ENCODE data around the gene MEP1A.
"Not testable (repeated sequence)": the region's sequence is repeated elsewhere in the genome, so short reads cannot be mapped to it uniquely, and the experiment has no call there.

Gene MEP1A

DNA sequence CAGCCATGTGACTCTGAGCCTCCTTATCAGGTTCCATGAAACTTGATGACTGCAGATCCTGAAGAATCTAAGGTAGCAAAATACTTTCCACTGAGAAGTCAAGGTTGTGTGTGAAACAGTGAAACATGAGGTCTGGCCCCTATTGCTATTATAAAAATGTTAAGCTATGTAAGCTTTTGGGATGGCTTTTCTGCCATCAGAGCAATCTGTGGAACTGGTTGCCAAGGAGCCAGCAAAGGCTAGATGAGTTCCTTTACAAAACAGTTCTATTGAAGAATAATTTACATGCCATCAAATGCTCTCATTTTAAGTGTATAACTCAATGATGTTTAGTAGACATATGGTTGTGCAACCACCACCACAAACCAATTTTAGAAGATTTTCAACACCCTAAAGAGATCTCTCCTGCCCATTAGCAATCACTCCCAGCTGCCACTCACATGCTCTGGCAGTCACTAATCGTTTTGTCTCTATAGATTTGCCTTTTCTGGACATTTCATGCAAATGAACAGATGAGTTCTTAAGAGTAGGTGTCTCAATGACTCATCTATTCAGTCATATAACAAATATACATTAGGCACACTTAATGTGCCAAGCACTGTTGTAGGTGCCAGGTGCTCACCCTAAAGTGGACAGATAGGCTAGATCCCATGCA, 19.9 kb upstream of the MEP1A start:
- DNase-seq = no peak
- intact Hi-C loops (cut with DNase I) = no loop called here

DNA sequence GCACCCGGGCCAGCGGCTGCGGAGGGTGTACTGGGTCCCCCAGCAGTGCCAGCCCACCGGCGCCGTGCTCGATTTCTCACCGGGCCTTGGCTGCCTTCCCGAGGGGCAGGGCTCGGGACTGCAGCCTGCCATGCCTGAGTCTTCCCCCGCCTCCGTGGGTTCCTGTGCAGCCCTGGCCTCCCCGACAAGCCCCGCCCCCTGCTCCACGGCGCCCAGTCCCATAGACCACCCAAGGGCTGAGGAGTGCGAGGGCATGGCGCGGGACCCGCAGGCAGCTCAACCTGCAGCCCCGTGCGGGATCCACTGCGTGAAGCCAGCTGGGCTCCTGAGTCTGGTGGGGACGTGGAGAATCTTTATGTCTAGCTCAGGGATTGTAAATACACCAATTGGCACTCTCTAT, 18.5 kb upstream of the MEP1A start:
- peak in 2 of 10 donors; percentile 72 to 82 for DNase-seq
- intact Hi-C loops (cut with DNase I) = not testable (repeated sequence)

DNA sequence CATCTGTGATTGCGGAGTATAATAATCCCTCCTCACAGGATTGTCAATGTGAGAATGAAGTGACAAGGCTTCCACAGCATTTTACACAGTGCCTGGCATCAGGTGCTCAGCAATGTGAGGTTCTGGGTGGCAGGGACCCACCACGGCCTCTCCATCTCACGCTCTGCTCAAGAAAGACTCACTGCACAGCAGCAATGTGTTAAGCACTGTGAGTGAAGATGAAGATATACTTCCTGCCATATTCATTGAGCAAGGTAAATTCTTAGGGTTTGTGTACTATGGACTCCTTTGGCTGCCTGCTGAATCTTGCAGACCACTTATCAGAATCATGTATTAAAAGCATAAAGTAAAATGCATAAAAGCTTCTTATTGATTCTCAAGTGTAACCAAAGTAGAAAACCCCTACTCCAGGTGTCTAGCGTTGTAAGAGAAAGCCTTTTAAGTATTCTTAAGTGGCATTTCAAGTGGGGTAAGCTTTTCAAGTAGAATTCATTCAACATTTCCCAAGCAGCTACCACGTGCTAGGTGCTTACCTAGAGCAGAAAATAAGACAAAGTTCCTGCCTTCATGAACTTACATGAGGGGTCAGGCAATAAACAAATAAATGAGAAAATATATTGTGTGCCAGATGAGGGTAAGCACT, 17.0 kb upstream of the MEP1A start:
- intact Hi-C loops (cut with DNase I) = no loop called here
- DNase-seq = no peak

DNA sequence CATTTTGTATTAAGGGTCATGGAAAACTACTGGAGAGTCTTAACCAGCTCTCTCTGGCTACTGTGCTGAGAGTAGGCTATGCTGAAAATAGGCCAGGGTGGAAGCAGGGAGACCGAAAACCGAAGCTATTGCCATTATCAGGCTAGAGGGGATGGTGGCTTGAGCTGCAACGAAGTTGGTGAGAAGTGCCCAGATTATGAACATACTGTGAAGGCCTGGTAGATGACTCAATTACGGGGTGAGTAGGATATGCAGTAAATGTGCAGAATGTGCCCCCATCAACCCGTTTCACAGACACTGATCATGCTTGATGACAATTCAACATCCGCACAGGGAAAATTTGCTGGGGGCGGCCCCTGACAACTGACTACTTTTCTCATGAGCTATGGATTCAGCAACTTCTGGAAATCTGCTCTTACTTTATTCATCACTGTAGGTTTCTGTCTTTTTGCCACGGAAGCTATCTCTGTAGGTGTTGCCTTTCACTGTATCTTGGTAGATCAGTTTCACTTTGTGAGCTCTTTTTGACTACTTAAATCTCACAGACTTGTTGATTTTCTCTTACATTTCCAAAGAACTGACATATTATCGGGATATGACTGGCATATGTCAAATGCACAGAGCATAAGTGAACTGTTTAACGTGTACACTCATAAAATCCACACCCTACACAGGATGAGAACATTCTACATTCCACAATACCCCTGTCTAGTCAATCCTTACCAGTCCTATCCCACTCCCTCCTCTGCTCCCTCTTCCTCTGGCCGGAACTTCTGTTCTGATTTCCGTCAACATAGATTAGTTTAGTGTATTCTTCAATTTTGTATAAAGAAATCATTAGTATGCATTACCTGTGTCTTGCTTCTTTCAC, 15.5 kb upstream of the MEP1A start:
- intact Hi-C loops (cut with DNase I) = no loop called here

DNA sequence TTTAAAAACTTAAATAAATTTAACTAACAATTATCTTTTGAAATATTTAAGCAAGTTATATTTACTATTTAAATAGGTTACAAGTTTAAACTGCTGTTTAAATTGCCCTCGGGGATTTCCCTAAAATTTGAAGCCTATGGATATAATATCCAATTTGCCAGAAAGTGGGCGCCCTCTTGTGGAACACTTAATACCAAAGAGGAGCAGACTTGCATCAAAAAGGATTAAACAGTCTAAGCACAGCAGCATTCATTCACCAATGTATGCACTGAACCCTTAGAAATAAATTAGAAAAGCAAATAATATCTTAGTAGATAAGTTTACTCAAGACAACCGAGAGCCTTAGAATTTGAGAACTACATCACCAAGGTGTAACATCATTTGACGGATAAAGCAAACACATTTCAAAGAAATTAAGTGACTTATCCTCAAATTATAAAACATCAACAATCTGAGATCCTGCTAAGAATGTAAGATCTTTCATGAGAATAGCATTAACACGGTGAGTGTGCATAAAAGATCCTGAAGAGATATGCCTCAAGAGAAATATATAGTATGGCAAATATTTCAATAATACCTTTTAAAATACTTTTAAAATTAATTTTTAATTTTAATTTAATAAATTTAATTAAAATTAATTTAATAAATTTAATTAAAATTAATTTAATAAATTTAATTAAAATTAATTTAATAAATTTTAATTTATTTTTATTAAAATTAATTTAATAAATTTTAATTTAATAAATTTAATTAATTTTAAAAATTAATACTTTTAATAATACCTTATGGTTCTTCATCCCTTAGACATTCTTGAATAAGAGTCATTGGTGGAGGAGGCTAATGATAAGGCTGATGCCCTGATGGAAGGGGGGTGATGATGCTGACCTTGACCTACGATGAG, 11.5 kb upstream of the MEP1A start:
- peak in 4 of 10 donors; percentile 35 to 59 (median 54) for DNase-seq
- intact Hi-C loops (cut with DNase I) = loop anchor here (10.0 kb wide), 2 partner anchors 77 to 357 kb away; no protein-coding TSS in a partner anchor

More for the DNA sequence above, 15.5 kb upstream of the MEP1A start:
- no peak for DNase-seq

DNA sequence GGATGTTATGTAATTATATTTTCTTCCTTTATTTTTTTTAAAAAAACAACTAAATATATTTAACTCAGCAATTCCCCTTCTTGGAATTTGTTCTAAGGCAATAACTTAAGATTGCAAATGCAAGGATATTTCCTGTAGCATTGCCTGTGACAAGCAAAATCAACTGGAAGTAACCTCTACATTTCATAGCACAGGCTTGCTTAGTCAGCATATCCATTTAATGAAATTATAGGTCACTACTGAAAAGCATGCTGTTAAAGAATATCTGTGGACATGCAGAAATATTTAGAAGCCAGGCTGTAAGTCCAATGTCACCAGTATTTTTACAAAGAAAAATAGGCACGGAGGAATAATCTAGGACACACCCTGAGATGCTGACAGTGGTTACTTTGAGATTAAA, 8.7 kb upstream of the MEP1A start:
- intact Hi-C loops (cut with DNase I) = loop anchor here (10.0 kb wide), 2 partner anchors 80 to 360 kb away; no protein-coding TSS in a partner anchor
- DNase-seq = no peak

DNA sequence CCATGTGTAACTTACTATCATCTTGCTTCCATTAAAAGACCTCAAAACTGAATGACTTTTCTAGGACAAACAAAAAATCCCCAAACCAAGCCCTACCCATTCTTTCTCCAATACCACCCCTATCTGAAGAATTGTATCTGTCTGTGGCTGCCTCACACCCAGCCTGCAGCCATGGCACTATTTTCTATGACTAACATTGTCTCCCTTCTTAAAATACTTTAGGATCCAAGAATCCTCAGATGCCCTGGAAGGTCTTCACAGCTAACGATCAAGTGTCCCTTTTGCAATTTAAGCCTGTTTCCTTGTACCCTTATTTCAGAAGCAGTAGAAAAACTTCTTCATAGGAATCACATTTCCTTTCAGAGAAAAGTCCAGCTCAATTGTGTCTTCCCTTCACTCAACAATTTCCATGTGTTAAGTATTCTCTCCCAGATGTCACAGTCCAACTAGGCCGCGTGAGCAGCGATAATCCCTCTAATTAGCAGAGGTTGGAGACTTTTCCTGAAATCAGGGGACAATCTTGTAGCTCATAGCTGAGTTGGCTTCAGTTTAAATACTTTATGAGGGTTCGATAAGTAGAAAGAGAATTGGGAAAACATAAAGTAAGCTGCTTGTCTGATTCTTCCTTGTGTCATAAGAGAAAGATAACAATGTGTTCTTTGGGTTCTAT, 5.2 kb upstream of the MEP1A start:
- no peak for DNase-seq

DNA sequence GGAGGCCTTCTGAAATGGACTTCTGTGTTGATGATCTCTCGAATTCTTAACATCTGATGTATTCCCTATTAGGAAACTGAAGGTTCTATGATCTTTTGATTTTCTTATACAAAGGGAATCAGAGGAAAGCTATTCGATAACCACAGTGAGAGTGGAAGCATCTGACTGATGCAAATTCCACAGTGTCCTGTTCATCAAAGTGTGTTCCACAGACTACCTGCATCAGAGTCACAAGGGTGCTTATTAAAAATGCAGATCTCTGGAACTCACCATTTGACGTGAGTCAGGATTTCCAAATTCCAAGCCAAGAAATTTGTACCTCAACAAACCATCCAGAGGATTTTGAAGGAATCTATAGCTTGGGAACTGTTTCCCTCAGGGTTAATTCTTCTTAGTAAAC, 4.4 kb upstream of the MEP1A start:
- intact Hi-C loops (cut with DNase I) = loop anchor here (10.0 kb wide), 2 partner anchors 84 to 364 kb away; no protein-coding TSS in a partner anchor
- no peak for DNase-seq

More for the DNA sequence above, 5.2 kb upstream of the MEP1A start:
- intact Hi-C loops (cut with DNase I) = loop anchor here (10.0 kb wide), 2 partner anchors 83 to 363 kb away; no protein-coding TSS in a partner anchor

DNA sequence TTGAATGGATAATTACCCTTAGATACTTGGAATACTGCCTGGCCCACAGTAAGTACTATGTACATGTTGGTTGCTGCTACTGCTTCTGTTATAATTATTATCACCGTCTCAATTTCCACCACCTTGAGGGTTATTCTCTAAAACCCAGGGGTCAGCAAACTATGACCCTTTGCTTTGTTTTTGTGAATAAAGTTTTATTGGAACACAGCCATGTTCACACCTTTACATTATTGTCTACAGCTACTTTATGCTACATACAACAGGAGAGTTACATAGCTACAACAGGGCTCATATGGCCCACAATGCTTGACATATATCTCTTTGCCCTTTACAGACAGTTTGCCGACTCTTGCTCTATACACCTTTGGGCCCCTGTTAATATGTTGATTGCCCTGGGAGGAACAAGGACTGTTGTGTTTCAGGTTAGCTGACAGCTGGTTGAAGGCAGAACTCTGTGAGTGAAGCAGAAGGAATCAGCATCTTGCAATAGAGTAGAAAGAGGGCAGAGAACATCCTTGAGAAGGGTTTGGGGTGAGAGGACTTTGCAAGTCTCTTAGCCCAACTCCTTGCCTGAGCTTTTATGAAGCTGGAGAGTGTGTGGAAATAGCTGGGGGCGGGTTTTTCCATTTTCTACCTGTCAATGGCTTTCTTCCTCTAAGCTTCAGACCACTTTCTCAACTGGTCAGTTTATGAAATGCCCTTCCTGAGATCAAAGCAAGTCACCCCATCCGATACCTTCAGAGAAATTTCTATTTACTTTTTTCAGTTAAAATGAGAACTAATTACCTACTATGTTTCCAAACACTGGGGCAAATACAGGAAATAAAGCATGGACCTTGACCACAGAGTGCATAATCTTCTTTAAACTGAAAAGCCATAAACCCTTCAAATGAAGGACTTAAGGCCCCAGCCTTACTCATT, 3.5 kb upstream of the MEP1A start:
- intact Hi-C loops (cut with DNase I) = loop anchor here (10.0 kb wide), 2 partner anchors 85 to 365 kb away; no protein-coding TSS in a partner anchor
- DNase-seq = no peak

DNA sequence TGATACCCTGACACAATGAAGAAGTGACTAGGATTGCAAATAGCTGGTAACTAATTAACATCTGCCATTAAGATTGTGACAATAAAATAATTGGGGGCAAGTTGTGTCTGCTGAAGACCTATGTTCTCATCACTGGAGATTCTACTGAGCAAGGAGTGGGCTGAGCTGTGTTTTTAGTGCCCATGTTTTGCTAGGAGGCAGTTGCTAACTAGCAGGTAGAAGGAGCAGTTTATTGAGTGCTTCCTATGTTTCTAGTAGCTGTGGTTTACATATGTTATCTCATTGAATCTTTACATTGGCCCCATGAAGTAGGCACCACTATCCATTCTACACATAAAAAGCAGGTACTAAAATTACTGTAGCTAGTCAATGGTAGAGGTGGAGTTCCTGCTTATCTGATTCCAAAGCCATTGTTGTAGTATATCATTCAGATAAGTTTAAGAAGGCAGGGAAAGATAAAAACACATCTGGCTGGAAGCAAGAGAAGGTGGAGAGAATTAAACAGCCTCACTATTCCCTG, 2.8 kb upstream of the MEP1A start:
- intact Hi-C loops (cut with DNase I) = no loop called here
- no peak for DNase-seq

DNA sequence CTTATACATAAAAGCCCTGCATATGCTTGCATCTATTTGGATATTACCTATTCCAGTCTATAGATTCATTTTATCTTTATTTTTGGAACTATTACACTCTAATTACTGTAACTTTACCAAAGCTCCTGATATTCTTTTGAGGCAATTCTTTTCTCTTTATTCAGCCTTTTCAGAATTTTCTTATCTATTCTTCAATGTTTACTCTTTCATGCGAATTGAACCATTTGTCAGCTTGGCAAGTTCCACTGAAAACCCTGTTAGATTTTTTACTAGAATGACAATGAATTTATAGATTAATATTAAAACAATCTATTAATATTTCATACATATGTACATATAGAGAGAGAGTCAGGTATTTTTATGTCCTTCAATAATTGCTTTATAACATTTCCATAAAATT, 554 bp upstream of the MEP1A start:
- DNase-seq = no peak
- intact Hi-C loops (cut with DNase I) = no loop called here

DNA sequence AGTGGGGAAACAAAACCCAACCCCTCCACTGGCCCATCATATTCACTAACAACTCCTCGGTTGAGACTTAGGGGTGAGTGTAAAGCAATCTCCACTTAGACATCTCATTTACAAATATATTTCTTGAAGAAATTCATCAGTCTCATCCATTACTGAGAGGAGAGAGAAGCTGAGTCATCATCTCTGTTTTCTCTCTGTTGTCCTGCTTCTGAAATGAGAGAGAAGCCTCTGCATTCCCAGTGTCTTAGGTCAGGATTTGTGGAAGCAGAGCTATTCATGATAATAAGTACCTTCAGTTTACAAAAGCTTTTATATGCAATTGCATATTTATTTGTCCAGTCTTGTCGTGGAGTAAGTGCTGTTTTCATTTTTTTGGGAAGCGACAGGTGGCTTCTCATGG, 879 bp downstream of the MEP1A start:
- intact Hi-C loops (cut with DNase I) = no loop called here
- DNase-seq = no peak

DNA sequence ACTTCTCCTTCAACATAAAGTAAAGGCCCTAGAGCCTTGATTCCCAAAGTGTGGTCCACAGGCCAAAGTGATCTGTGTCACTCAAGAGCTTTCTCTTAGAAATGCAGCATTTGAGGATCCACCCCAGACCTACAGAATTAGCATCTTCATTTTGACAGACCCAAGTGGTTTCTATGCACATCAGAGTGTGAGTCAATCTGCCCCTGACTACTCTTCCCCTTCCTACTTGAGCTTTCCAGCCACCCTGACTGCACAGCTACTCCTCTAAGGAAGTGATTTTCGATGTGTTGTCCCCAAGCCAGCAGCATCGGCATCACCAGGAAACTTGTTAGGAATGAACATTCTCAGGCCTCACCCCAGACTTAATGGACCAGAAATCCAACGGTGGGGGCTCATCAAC, 2.6 kb downstream of the MEP1A start:
- DNase-seq = no peak
- intact Hi-C loops (cut with DNase I) = no loop called here

DNA sequence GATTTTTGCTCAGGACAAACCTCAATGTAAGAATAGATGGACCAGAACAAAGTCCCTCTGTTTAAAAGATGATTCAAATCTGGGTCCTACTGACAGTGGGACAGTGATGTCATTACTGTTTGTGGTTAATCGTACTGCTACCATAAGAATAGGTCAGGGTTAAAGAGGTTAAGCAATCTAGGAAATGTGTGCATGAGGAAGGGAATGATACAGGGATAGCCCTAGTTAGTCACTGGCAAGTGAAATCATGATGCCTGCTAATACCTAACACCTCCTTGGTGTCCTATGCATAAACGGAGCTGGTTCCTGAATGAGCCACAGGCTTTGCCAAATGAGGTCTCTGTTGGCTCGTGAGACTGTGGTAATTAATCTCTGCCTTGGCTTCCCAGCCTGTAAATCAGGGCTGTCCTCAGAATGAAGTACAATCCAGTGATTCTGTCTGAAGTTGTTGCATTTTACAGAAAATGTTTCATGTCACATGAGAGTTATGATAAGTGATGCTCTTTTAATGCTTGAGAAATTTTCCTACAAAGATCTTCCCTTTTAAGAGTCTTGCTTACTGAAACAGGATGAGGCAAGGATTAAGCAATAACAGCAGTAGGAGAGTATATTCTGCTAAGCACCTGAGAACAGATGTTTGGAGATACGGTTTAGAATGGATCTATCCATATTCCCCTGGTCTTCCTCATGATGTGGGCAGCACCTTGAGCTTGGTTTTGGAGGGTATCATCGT, 3.8 kb downstream of the MEP1A start:
- intact Hi-C loops (cut with DNase I) = no loop called here
- DNase-seq = no peak

DNA sequence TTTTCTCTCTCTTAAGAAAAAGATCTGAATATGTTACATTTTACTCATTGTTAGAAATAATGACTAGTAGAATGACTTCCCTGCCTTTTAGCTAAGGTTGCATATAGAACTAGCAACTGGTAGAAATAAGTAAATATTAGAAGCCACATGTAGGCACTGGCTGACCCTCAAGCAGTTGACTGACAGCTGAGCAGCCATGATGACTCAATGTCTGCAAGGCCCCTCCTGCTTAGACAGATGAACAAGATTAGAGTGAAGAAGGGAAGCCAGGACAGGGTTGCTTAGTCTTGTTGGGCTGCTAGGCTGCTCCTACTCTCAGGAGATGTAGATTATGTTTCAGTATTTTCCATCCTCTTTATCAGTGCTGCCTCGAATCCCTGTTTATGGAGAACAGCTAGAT, 6.5 kb downstream of the MEP1A start:
- intact Hi-C loops (cut with DNase I) = no loop called here
- no peak for DNase-seq

DNA sequence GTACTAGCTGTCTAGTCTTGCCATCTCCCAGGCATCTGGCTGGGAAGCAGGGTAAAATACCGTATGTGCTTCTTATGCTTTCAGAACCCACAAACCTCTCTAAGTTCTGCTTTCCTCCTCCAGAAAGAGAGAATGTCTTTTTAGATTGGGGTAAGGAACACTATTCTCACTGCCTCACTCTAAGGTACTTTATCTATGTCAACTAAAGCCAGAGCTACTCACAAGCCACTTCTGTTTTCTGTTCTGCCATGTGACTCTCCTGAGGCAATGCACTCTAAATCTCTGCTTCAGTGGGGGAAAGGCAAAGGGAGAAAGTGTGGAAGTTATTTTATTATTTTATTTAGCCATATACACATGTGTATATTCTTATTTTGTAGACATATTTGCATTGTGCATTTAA, 15.6 kb downstream of the MEP1A start:
- no peak for DNase-seq
- intact Hi-C loops (cut with DNase I) = no loop called here

DNA sequence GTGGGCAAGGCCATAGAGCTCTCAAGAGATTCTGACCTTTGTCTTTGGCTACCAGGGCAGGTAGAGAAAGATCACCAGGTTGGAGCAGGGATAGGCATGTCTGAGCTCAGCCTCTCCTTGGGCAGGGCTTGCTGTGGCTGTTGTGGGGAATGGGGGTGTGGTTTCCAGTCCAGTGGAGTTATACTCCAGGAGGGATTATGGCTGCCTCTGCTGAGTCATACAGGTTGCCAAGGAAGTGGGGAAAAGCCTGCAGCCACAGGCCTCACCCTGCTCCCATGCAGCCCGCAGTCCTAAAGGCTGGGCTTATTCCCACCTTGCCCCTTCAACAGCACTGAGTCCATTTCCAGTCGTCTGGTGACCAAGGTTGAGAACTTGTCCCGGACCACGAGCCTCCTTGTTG, 21.9 kb downstream of the MEP1A start:
- DNase-seq = peak in 1 of 10 donors; percentile 14
- intact Hi-C loops (cut with DNase I) = no loop called here

DNA sequence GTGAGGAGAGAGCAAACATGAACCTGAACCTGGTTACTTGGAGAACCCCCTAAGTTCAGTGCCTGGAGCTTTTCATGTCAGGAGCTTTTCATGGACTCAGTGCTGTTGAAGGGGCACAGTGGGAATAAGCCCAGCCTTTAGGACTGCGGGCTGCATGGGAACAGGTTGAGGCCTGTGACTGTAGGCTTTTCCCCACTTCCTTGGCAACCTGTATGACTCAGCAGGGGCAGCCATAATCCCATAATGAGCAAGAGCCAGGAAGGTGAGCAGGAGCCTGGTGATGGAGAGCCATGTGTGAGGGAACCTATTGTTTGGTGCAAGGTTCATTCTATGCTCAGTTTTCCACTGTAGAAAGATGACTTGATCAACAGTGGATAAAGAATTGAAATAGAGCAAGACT, 23.4 kb downstream of the MEP1A start:
- intact Hi-C loops (cut with DNase I) = no loop called here
- no peak for DNase-seq
